ENCODE results near the gene INHBB. TPM values are rescaled to one million over a fixed set of nuclear protein-coding genes. Genes with fewer than 3 reads are reported as not detected.

The INHBB gene
- total RNA-seq, 6 experiments from 2014 or later = 0.37 to 15.9 (median 9.6) TPM

- Histone ChIP-seq H3K4me3 (no peak overlapping the region), H3K36me3 (no peaks in the 10 kb centered on the region), H3K4me1 (peaks cover 0 to 8% (median 1%) of the 10 kb centered on the region in 4 donors), H3K27ac (no peak overlapping the region), H3K27me3 (no peaks in the 10 kb centered on the region), H3K9me3 (no peaks in the 10 kb centered on the region)
- TF ChIP-seq CTCF (IDR thresholded peaks at IDR 0.05) = no peak
- intact Hi-C loops (cut with DNase I) = loop anchor here in 1 of 2 donors (10.0 kb wide), 1 partner anchor 357 kb away; no protein-coding TSS in a partner anchor
- WGBS (ENCODE audit: insufficient coverage, low coverage, low lambda C conversion rate, missing lambda C conversion rate) = 67% methylated on average over 5 of the region's 8 CpGs
- ATAC-seq (no peak), DNase-seq (peak in 1 of 3 donors; percentile 9)
Observed at GRCh38 chr2:120317916-120318315, 28.0 kb upstream of the INHBB start.

- Histone ChIP-seq H3K27me3 (no peaks in the 10 kb centered on the region), H3K4me1 (peaks cover 0 to 11% (median 2%) of the 10 kb centered on the region in 4 donors), H3K4me3 (no peak overlapping the region), H3K36me3 (no peaks in the 10 kb centered on the region), H3K9me3 (no peaks in the 10 kb centered on the region), H3K27ac (no peak overlapping the region)
- TF ChIP-seq POLR2A (IDR thresholded peaks at IDR 0.05) (no peak), CTCF (IDR thresholded peaks at IDR 0.05) (no peak)
- DNase-seq (peak in 1 of 3 donors; percentile 39), ATAC-seq (no peak)
- intact Hi-C loops (cut with DNase I) = loop anchor here in 1 of 2 donors (10.0 kb wide), 1 partner anchor 356 kb away; no protein-coding TSS in a partner anchor
- WGBS (ENCODE audit: insufficient coverage, low coverage, low lambda C conversion rate, missing lambda C conversion rate) = 57% methylated on average over 2 of the region's 8 CpGs
Observed at GRCh38 chr2:120318626-120319025, 27.3 kb upstream of the INHBB start.

GRCh38 chr2:120319123-120319522 is 26.8 kb upstream of the INHBB start:
- no peak overlapping the region for H3K4me3 ChIP-seq
- H3K9me3 ChIP-seq = no peaks in the 10 kb centered on the region
- no CpG with 5 or more reads among the region's 10 CpGs for WGBS (ENCODE audit: insufficient coverage, low coverage, low lambda C conversion rate, missing lambda C conversion rate)
- intact Hi-C loops (cut with DNase I) = loop anchor here in 1 of 2 donors (10.0 kb wide), 1 partner anchor 356 kb away; no protein-coding TSS in a partner anchor
- no peaks in the 10 kb centered on the region for H3K36me3 ChIP-seq
- H3K27ac ChIP-seq = no peak overlapping the region
- no peak for TF ChIP-seq POLR2A (IDR thresholded peaks at IDR 0.05)
- no peak for TF ChIP-seq CTCF (IDR thresholded peaks at IDR 0.05)
- H3K27me3 ChIP-seq = no peaks in the 10 kb centered on the region
- DNase-seq (peak in 1 of 3 donors; percentile 19), ATAC-seq (no peak)
- peaks cover 0 to 10% (median 2%) of the 10 kb centered on the region in 4 donors for H3K4me1 ChIP-seq

- Histone ChIP-seq H3K4me1 (peaks cover 0 to 10% (median 2%) of the 10 kb centered on the region in 4 donors), H3K4me3 (no peak overlapping the region), H3K27ac (no peak overlapping the region), H3K27me3 (no peaks in the 10 kb centered on the region), H3K9me3 (no peaks in the 10 kb centered on the region), H3K36me3 (no peaks in the 10 kb centered on the region)
- WGBS (ENCODE audit: insufficient coverage, low coverage, low lambda C conversion rate, missing lambda C conversion rate) = 75% methylated on average over 9 of the region's 18 CpGs
- no peak for TF ChIP-seq CTCF (IDR thresholded peaks at IDR 0.05)
- no peak for TF ChIP-seq POLR2A (IDR thresholded peaks at IDR 0.05)
- ATAC-seq = no peak
- intact Hi-C loops (cut with DNase I) = loop anchor here in 1 of 2 donors (10.0 kb wide), 1 partner anchor 355 kb away; no protein-coding TSS in a partner anchor
- peak in 1 of 3 donors; percentile 26 for DNase-seq
Observed at GRCh38 chr2:120319686-120320317, 26.1 kb upstream of the INHBB start.

Measured in right lobe of liver (tissue), 6 donors.